Sciatic nerve (tissue), 2 donors: ENCODE data around the gene GEMIN7. TPM values are rescaled to one million over a fixed set of nuclear protein-coding genes. Genes with fewer than 3 reads are reported as not detected.

Experiments
- ATAC-seq: fragments of 200-7000 bp; cut with Tn5 transposase; one replicate; pipeline ENCODE4 v1.9.1; 2020; ENCODE audit warnings: mild to moderate bottlenecking, moderate library complexity
- DNase-seq: peaks from one replicate; pipeline ENCODE4 v3.0.0-alpha.2; 2020; ENCODE audit warnings: low spot score
- intact Hi-C: fragments of 100-400 bp; cut with DNase I; formaldehyde crosslinking; loops from one replicate; pipeline ENCODE4 v1.14.2; 2022
- total RNA-seq: library from RNA; stranded (reverse); fragmentation: NEBNext Ultra II Directional; extraction: Animal tissue kit (Norgen Biotek cat#: 25700); gene quantifications from one replicate; pipeline ENCODE4 v1.2.1, GENCODE V29; 2021
- donor health status: DM: no; HTN: no; CAD: no.
- donor health status: DM: no; HTN: no; CAD: no.

GEMIN7 gene
- 8.8 TPM for total RNA-seq

- intact Hi-C loops = no loop called here
- ATAC-seq (peak; percentile 85), DNase-seq (peak; percentile 78)
Observed at GRCh38 chr19:45079063-45079910, at the start of gene GEMIN7. TSS of gene GEMIN7 (plus strand) at chr19:45079260. CDS start at chr19:45090115, 10,855 bp downstream.

- DNase-seq = no peak
- ATAC-seq = no peak
- intact Hi-C loops = no loop called here
Observed at GRCh38 chr19:45030825-45031224, 48.2 kb upstream of the GEMIN7 start.

GRCh38 chr19:45032421-45032820 lies 46.6 kb upstream of the GEMIN7 start:
- ATAC-seq (no peak), DNase-seq (no peak)
- intact Hi-C loops = no loop called here

DNA sequence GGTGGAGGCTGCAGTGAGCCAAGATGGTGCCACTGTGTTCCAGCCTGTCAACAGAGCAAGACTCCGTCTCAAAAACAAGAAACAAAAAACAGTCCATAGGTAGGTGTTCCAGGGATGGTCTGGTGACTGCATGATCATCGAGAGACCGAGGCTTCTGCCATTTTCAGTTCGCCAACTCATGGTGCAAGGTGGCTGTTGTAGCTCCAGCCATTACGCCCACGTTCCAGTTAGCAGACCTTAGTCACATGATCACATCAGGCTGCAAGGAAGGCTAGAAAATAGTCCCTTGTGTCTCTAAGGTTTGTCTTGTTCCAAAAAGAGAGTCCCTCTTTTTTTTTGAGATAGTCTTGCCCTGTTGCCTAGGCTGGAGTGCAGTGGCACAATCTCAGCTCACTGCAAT lies 43.3 kb upstream of the GEMIN7 start:
- no peak for ATAC-seq
- intact Hi-C loops = no loop called here

GRCh38 chr19:45037393-45038169 lies 41.5 kb upstream of the GEMIN7 start:
- intact Hi-C loops = no loop called here
- ATAC-seq = no peak

More for the DNA sequence above, 43.3 kb upstream of the GEMIN7 start:
- DNase-seq = no peak

GRCh38 chr19:45038931-45039893 lies 39.8 kb upstream of the GEMIN7 start, which contains the start of gene CLASRP:
TSS of gene CLASRP (plus strand) at chr19:45039045. CDS start at chr19:45040213, 1,168 bp downstream.
- intact Hi-C loops = no loop called here
- DNase-seq (peak; percentile 96), ATAC-seq (peak; percentile 98)

More at GRCh38 chr19:45037393-45038169, 41.5 kb upstream of the GEMIN7 start:
- no peak for DNase-seq

- ATAC-seq = no peak
- intact Hi-C loops = no loop called here
- DNase-seq = no peak
Observed at GRCh38 chr19:45040059-45040771, 38.8 kb upstream of the GEMIN7 start.

DNA sequence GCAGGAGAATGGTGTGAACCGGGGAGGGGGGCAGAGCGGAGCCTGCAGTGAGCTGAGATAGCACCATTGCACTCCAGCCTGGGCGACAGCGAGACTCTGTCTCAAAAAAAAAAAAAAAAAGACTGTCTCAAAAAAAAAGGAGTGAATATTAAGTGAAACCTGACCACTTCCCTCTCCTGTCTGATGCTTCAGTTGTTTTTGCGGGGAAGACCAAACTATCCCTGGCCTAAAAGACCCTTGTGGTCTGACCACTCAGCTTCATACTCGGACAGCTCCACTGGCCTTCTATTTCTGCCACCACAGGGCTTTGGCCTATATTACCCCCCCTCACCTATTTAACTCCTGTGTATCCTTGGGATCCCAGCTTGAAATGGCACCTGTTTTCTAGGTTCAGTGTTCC lies 37.9 kb upstream of the GEMIN7 start:
- no peak for ATAC-seq
- intact Hi-C loops = no loop called here

DNA sequence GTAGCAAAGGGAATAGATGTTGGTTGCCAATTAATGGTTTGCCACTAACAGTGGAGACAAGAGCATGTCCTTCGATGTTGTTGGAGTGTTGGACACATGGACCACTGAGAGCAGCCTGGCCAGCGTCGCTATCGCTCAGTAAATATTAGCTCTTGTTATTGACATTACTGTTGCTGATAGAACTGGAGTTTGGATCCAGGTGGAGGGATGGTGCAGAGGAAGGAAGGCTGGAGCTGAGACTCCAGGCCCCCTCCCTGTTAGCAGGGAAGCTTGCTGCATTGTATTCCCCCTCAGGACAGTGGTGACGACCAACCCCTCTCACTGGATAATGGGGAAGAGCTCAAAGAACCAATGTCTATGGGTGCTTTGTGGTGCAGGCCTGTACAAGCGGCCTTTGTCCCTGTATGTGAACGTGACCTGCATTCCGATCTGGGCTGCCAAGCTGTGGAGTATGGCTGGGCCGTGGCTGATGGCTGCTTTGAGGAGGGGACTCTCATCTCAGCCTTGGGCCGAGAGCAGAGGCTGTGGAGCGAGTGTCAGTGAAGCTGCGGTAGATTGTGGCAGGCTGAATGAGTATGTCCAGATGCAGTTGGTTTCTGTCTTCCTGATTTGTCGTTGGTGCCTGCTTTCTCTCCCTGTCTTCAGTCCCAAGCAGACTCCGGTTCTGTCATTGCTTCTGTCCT lies 33.2 kb upstream of the GEMIN7 start:
- no peak for DNase-seq

More for the DNA sequence above, 37.9 kb upstream of the GEMIN7 start:
- DNase-seq = no peak

DNA sequence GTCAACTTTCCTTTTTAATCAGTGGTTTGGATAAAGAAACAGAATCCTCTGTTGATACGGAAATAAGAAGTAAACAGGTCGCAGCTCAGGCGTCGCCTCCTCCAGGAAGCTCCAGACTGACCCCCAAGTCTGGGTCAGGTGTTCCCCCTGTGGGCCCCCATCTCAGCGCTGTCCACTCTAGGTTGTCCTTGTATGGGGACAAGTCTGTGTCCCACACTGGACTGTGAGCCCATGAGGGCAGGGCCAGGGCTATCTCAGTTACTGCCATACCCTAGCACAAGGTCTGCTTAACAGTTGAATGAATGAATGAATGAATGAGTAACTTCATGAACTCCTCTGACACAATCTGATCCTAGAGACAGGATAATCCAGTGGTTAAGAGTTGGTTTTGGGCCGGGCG lies 32.7 kb upstream of the GEMIN7 start:
- intact Hi-C loops = no loop called here
- ATAC-seq = no peak
- no peak for DNase-seq

More for the DNA sequence above, 33.2 kb upstream of the GEMIN7 start:
- ATAC-seq = peak; percentile 69
- intact Hi-C loops = no loop called here

DNA sequence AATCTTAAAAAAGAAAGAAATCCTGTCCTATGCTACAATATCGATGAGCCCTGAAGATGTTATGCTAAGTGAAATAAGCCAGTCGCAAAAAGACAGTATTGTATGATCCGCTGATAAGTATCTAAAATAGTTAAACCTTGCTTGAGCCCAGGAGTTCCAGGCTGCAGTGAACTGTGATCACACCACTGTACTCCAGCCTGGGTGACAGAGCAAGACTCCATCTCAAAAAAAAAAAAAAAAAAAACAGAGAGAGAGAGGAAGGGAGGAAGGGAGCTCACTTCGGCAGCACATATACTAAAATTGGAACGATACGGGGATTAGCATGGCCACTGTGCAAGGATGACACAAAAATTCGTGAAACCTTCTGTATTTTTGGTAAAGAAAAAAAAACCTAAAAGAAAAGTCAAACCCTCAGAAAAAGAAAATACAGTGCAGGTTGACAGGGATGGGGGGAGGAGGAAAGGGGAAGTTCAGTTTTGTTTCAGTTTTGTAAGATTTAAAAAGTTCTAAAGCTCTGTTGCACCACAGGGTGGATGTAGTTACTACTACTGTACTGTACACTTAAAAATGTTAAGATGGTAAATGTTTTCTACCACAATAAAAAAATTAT lies 31.8 kb upstream of the GEMIN7 start:
- intact Hi-C loops = no loop called here
- no peak for DNase-seq
- ATAC-seq = no peak

- DNase-seq (no peak), ATAC-seq (no peak)
- intact Hi-C loops = no loop called here
Observed at GRCh38 chr19:45049073-45049736, 29.9 kb upstream of the GEMIN7 start.

DNA sequence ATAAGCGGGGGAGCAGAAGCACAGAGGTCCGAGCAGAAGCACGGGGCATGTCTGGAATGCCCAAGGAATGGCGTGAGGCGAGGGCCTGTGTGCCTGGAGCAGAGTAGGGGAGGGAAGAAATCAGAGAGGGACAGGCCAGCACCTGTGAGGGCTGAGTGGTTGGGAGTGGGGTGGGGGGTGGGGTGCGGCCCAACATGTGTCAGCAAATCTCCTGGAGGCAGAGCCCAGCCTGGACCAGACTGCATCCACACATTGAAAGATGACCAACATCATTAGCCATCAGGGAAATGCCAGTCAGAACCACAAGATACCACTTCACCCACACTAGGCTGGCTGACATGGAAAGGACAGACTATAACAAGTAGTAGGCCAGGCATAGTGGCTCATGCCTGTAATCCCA lies 29.0 kb upstream of the GEMIN7 start:
- no peak for ATAC-seq
- intact Hi-C loops = no loop called here
- no peak for DNase-seq

DNA sequence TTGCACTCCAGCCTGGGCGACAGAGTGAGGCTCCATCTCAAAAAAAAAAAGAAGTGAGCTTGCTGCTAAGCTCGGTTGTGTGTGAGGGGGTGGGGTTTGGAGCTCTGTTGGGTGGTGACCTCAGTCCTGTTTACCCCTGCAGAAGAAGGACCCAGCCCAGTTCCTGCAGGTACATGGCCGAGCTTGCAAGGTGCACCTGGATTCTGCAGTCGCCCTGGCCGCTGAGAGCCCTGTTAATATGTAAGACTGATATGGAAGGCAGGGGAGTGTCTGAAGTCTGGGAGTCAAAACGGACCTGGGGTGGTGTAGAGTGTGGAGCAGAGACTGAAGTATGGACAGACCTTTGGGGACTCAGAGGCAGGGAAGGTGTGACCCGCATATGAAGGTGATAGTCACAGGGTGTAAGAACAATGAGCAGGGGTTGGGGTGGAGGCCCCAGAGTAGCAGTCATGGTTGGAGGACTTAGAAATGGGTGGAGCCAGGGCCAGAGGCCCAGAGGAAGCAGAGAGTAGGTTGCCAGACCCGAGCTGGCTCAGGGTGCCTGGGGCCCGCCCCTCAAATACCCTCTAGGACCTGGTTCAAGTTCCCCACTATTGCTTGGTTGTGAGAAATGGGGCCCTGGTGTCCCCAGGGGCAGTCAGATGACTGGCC lies 27.0 kb upstream of the GEMIN7 start:
- ATAC-seq = no peak
- DNase-seq = no peak
- intact Hi-C loops = no loop called here

DNA sequence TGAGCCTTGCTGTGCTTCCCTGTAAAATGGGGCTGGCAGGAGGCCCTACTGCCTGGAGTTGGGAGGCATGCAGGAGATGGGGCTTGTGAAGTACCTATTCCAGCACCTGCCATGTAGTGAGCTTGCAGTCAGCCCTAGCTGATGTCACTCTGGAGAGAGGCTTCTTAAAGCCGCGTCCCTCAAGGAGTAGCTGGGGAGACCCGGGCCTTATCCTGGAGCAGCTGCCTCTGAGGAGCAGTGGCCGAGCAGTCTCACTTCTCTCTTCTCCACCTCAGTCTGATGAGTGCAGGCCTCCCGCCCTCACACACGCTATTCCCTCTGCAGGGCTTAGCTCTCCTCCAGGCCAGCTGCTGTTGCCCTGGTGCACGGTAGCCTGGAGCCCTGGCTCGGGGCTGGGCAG lies 22.2 kb upstream of the GEMIN7 start:
- no peak for ATAC-seq
- no peak for DNase-seq
- intact Hi-C loops = no loop called here

DNA sequence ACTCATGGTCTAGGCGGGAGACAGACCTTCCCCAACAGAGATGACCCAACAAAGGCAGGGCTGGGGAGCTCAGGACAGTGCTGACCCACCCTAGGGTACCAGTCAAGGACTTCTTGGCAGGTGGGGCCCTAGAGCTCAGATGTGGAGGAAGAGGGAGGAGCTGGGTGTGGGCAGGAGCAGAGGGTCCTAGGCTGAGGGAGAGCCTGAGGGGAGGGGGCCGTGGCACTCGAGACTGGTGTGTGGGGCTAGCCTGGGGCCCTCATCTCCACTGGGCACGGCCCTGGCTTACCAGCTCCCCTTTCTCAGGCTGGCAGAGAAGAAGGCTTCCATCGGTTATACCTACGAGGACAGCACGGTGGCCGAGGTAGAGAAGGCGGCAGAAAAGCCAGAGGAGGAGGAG lies 21.6 kb upstream of the GEMIN7 start:
- intact Hi-C loops = no loop called here
- peak; percentile 23 for ATAC-seq
- no peak for DNase-seq
